ENCODE data around the gene PPM1A.

The PPM1A gene

DNA sequence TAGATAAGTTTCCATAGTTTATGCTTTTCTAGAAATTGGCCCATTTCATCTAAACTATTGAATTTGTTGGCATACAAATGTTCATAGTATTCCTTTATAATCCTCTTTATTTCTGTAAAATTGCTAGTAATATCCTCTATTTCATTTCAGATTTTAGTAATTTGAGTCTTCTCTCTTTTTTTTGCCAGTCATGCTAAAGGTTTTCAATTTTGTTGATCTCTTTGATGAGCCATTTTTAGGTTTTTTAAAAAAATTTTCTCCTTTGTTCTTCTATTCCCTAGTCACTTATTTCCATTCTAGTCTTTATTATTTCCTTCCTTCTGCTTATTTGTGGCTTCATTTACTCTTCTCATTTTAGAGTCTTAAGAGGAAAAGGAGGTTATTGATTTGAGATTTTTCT lies 19.4 kb upstream of the PPM1A start:
- TF ChIP-seq, protein P1, sequence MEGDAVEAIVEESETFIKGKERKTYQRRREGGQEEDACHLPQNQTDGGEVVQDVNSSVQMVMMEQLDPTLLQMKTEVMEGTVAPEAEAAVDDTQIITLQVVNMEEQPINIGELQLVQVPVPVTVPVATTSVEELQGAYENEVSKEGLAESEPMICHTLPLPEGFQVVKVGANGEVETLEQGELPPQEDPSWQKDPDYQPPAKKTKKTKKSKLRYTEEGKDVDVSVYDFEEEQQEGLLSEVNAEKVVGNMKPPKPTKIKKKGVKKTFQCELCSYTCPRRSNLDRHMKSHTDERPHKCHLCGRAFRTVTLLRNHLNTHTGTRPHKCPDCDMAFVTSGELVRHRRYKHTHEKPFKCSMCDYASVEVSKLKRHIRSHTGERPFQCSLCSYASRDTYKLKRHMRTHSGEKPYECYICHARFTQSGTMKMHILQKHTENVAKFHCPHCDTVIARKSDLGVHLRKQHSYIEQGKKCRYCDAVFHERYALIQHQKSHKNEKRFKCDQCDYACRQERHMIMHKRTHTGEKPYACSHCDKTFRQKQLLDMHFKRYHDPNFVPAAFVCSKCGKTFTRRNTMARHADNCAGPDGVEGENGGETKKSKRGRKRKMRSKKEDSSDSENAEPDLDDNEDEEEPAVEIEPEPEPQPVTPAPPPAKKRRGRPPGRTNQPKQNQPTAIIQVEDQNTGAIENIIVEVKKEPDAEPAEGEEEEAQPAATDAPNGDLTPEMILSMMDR (IDR thresholded peaks at IDR 0.05; ENCODE audit: insufficient read depth, low read length, poor library complexity, severe bottlenecking), result no peak
- no peaks in the 10 kb centered on the region for H3K36me3 ChIP-seq (ENCODE audit: control insufficient read depth, insufficient read depth, low read length)

DNA sequence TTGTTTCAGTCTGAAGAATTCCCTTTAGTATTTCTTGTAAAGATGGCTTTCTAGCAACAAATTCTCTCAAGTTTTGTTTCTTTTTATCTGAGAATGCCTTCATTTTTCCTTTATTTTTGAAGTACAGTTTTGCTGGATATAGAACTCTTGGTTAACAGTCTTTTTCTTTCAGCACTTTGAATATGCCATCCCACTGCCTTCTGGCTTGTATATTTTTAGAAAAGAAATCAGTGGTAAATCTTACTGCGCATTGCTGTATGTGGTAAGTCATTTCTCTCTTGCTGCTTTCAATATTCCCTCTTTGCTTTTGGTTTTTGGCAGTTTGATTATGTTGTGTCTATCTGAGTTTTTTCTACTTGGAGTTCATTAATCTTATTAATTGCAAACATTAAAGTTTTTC lies 16.8 kb upstream of the PPM1A start:
- Histone ChIP-seq H3K27me3 (replicated peaks; ENCODE audit: control insufficient read depth, insufficient read depth, low read length) (no peaks in the 10 kb centered on the region), H3K4me3 (replicated peaks; ENCODE audit: low read depth, low read length) (no peak overlapping the region), H3K36me3 (ENCODE audit: control insufficient read depth, insufficient read depth, low read length) (no peaks in the 10 kb centered on the region)
- no peak for DNase-seq (ENCODE audit: extremely low read depth, insufficient read length)
- TF ChIP-seq, protein P1 (IDR thresholded peaks at IDR 0.05; ENCODE audit: insufficient read depth, low read length, poor library complexity, severe bottlenecking), result no peak

More for the DNA sequence above, 19.4 kb upstream of the PPM1A start:
- DNase-seq (ENCODE audit: extremely low read depth, insufficient read length), result no peak
- no peaks in the 10 kb centered on the region for H3K27me3 ChIP-seq (replicated peaks; ENCODE audit: control insufficient read depth, insufficient read depth, low read length)
- H3K4me3 ChIP-seq (replicated peaks; ENCODE audit: low read depth, low read length), result no peak overlapping the region

DNA sequence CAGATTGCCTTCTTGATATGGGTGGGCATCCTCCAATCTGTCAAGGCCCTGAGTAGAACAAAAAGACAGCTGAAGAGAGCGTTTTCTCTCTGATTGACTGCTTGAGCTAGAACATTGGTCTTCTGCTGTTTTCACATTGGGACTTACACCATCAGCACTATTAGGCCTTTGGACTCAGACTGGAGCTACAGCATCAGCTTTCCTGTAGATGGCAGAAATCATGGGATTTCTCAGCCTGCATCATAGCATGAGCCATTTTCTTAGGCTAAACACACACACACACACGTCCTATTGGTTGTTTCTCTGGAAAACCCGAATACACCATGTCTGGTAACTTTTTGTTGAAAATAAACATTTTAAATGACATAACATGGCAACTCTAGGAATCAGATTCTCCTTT lies 15.8 kb upstream of the PPM1A start:
- DNase-seq (ENCODE audit: extremely low read depth, insufficient read length), result no peak
- TF ChIP-seq, protein P1 (IDR thresholded peaks at IDR 0.05; ENCODE audit: insufficient read depth, low read length, poor library complexity, severe bottlenecking), result no peak

DNA sequence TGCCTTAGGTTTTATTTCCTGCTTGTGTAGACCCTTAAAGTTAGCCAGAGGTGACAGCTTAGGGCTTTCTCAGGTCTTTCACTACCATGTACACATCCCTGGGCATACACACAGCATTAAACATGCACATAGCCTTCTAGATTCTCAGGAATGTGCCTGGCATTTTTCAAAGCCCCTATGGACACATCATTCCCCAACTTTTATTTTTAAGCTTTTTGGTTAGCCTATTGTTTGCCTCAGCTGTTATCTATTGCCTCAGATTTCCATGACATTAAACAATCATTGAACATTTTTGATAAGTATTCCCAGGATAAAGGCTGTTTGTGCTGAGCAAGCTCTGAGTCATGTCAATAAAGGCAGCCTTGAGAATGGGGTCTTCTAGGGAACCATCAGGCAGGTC lies 15.1 kb upstream of the PPM1A start:
- H3K4me3 ChIP-seq (replicated peaks; ENCODE audit: low read depth, low read length), result no peak overlapping the region
- TF ChIP-seq, protein P1 (IDR thresholded peaks at IDR 0.05; ENCODE audit: insufficient read depth, low read length, poor library complexity, severe bottlenecking), result no peak
- no peak for DNase-seq (ENCODE audit: extremely low read depth, insufficient read length)
- no peaks in the 10 kb centered on the region for H3K36me3 ChIP-seq (ENCODE audit: control insufficient read depth, insufficient read depth, low read length)
- H3K27me3 ChIP-seq (replicated peaks; ENCODE audit: control insufficient read depth, insufficient read depth, low read length), result no peaks in the 10 kb centered on the region

More for the DNA sequence above, 15.8 kb upstream of the PPM1A start:
- Histone ChIP-seq H3K36me3 (ENCODE audit: control insufficient read depth, insufficient read depth, low read length) (no peaks in the 10 kb centered on the region), H3K27me3 (replicated peaks; ENCODE audit: control insufficient read depth, insufficient read depth, low read length) (no peaks in the 10 kb centered on the region), H3K4me3 (replicated peaks; ENCODE audit: low read depth, low read length) (no peak overlapping the region)

DNA sequence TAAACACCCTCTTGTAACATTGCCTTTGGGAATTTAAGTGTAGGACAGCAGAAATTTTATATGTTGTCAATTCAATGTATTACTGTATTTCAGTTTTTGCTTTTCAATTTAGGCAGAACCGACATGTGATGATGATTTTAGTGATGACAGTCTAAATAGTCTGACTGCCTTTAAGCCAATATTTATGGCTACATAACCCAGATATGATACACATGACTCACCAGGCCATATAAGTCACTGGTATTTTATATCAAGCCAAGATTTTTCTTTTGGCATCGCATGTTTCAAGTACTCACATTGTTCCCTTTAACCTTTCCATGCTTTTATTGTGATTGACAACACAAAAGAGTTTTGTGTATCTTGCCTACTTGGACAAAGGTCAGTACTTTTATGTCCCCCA lies 13.6 kb upstream of the PPM1A start:
- H3K27me3 ChIP-seq (replicated peaks; ENCODE audit: control insufficient read depth, insufficient read depth, low read length), result no peaks in the 10 kb centered on the region
- DNase-seq (ENCODE audit: extremely low read depth, insufficient read length), result no peak
- no peaks in the 10 kb centered on the region for H3K36me3 ChIP-seq (ENCODE audit: control insufficient read depth, insufficient read depth, low read length)
- no peak overlapping the region for H3K4me3 ChIP-seq (replicated peaks; ENCODE audit: low read depth, low read length)
- TF ChIP-seq, protein P1 (IDR thresholded peaks at IDR 0.05; ENCODE audit: insufficient read depth, low read length, poor library complexity, severe bottlenecking), result no peak

DNA sequence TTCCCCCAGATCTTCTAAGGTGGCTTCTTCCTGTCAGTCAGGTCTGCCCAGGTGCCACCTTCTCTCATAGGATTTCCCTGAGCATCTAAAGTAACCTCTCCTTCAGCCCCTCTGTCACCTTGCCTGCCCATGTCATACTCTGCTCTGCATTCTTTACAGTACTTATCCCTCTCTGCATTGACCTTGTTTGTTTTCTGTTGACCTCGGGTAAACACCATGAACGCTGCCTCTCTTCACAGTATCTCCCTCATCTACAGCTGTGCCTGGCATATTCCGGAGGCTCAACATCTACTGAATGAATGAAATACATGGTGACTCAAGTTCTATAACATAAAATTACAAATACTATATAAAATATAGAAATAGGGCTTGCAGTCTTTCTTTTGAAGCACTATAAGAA lies 10.1 kb upstream of the PPM1A start:
- TF ChIP-seq, protein P1 (IDR thresholded peaks at IDR 0.05; ENCODE audit: insufficient read depth, low read length, poor library complexity, severe bottlenecking), result no peak
- no peak for DNase-seq (ENCODE audit: extremely low read depth, insufficient read length)
- Histone ChIP-seq H3K4me3 (replicated peaks; ENCODE audit: low read depth, low read length) (no peak overlapping the region), H3K27me3 (replicated peaks; ENCODE audit: control insufficient read depth, insufficient read depth, low read length) (no peaks in the 10 kb centered on the region), H3K36me3 (ENCODE audit: control insufficient read depth, insufficient read depth, low read length) (no peaks in the 10 kb centered on the region)

Measured in GM06990 (cell line).